Heart right ventricle (tissue), 16 donors: ENCODE results near the gene GINS1. TPM values are rescaled to one million over a fixed set of nuclear protein-coding genes. Genes with fewer than 3 reads are reported as not detected.

Source experiments
- ATAC-seq, 8 donors: fragments of 200-7000 bp; cut with Tn5 transposase; one replicate each; pipeline ENCODE4 v1.9.1; 2020; ENCODE audit warnings: mild to moderate bottlenecking in 8 of 8, moderate library complexity in 8 of 8, moderate number of reproducible peaks in 1 of 8
- DNase-seq, 2 donors: peaks; one replicate each; pipeline ENCODE4 v3.0.0-alpha.2; 2020
- H3K27ac ChIP-seq, 10 donors: fragments of 200-600 bp; sonication (generic) in 2 of 10; one replicate each; pipeline versions ENCODE4 v1.5.0 to v1.8.0; 2020 to 2022; ENCODE audit warnings: mild to moderate bottlenecking in 3 of 10
- H3K27me3 ChIP-seq, 7 donors: fragments of 200-600 bp; one replicate each; pipeline ENCODE4 v1.8.0; 2021 to 2022; ENCODE audit warnings: mild to moderate bottlenecking in 2 of 7
- H3K36me3 ChIP-seq, 9 donors: fragments of 200-600 bp; sonication (generic) in 1 of 9; one replicate each; pipeline versions ENCODE4 v1.5.0 to v1.8.0; 2020 to 2022; ENCODE audit warnings: mild to moderate bottlenecking in 2 of 9
- H3K4me1 ChIP-seq, 9 donors: fragments of 200-600 bp; sonication (generic) in 1 of 9; one replicate each; pipeline versions ENCODE4 v1.5.0 to v1.8.0; 2020 to 2022; ENCODE audit warnings: mild to moderate bottlenecking in 4 of 9
- H3K4me3 ChIP-seq, 10 donors: fragments of 200-600 bp; sonication (generic) in 2 of 10; one replicate each; pipeline versions ENCODE4 v1.5.0 to v1.8.0; 2020 to 2022; ENCODE audit warnings: mild to moderate bottlenecking in 7 of 10, moderate library complexity in 2 of 10
- H3K9me3 ChIP-seq, 11 donors: fragments of 200-600 bp in 10 of 11; sonication (generic) in 2 of 11; one replicate each; pipeline versions ENCODE4 v1.5.0 to v1.8.0; 2013 to 2022; ENCODE audit warnings: mild to moderate bottlenecking in 2 of 11, control low read depth in 1 of 11, moderate library complexity in 1 of 11
- CTCF ChIP-seq, 9 donors: fragments of 200-600 bp; sonication (generic) in 2 of 9; IDR thresholded peaks; one replicate each; pipeline versions ENCODE4 v1.5.0 to v1.8.0; 2021 to 2022; ENCODE audit warnings: antibody characterized with exemption in 9 of 9, mild to moderate bottlenecking in 5 of 9, moderate library complexity in 1 of 9
- WGBS, 2 donors: extraction: QIAGEN DNeasy Blood & Tissue Kit; methylation state at CpG; one replicate each; pipeline ENCODE4 v1.1.7; 2013; ENCODE audit warnings: inconsistent platforms in 1 of 2; 5-methylcytosine and 5-hydroxymethylcytosine counted together
- intact Hi-C, 10 donors: fragments of 100-400 bp; cut with DNase I; formaldehyde crosslinking; loops; one replicate each; pipeline versions ENCODE4 v1.11.1 to v1.14.2; 2022
- polyA plus RNA-seq, 2 donors: library from polyadenylated mRNA; stranded (reverse); fragments of 200-250 nt; gene quantifications; one replicate each; pipeline ENCODE4 v1.2.3, GENCODE V29; 2013
- total RNA-seq, 10 donors: library from RNA; stranded (reverse); fragmentation: NEBNext Ultra II Directional in 3 of 10; extraction: Animal tissue kit (Norgen Biotek cat#: 25700) in 3 of 10; gene quantifications; one replicate each; pipeline versions ENCODE4 v1.2.1 to v1.2.4, GENCODE V29; 2021 to 2023
- donor health status: Arrhythmogenic right ventricular cardiomyopathy.
- donor health status: ischemic (EF 13 %, LVEDD 7.1; RV severe dilation, severe dysfunction).
- donor health status: healthy with polysubstance abuse.
- donor health status: DM: no; HTN: yes; CAD: no.
- donor health status: DM: no; HTN: no; CAD: no.
- donor health status: ischemic (EF 25% LVEDD 6.9; RV normal size, moderate dysfunction).
- donor health status: ischemic (EF 25% LVEDD 5.7; RV mildly dilated, moderate dysfunction).
- donor health status: healthy.
- donor health status: DM: yes; HTN: yes; CAD: no.
- donor health status: Ischemic cardiomyopathy.
- donor health status: ischemic (EF 35%, LVEDD 5.7; RV mildly dilated, moderate dysfunction).
- donor health status: nonischemic (EF 11% LVEDD 7.7; RV severe dilation, severe dysfunction).
- donor health status: DM: yes; HTN: yes; CAD: no.
- donor health status: PGD.
- donor health status: ischemic (EF 29% LVEDD 5.4; RV normal size, mild dysfunction).
- donor health status: nonischemic (EF 23%, LVEDD 6.1; RV moderate dilation, normal function).

Gene GINS1
- total and polyA plus RNA-seq, 12 donors, result 0.19 to 1.6 (median 0.54) TPM

GRCh38 chr20:25439328-25439727 lies 31.9 kb downstream of the GINS1 start:
- TF ChIP-seq CTCF (IDR thresholded peaks at IDR 0.05), result no peak
- ATAC-seq (no peak), DNase-seq (no peak)
- no peaks in the 10 kb centered on the region for H3K9me3 ChIP-seq
- H3K4me3 ChIP-seq, result no peak overlapping the region
- intact Hi-C loops, result no loop called here
- peaks cover 0 to 12% (median 3%) of the 10 kb centered on the region in 9 donors for H3K4me1 ChIP-seq
- peaks cover 0 to 5% (median 0%) of the 10 kb centered on the region in 9 donors for H3K36me3 ChIP-seq
- H3K27ac ChIP-seq, result no peak overlapping the region
- WGBS, 2 donors, result 90 to 92% methylated on average over 3 of the region's 3 CpGs
- no peaks in the 10 kb centered on the region for H3K27me3 ChIP-seq

- H3K4me1 ChIP-seq, result no peaks in the 10 kb centered on the region
- DNase-seq, result no peak
- intact Hi-C loops, result no loop called here
- no peak overlapping the region for H3K27ac ChIP-seq
- peaks cover 0 to 5% (median 0%) of the 10 kb centered on the region in 9 donors for H3K36me3 ChIP-seq
- no peaks in the 10 kb centered on the region for H3K9me3 ChIP-seq
- ATAC-seq, result no peak
- 94 to 97% methylated on average over 4 of the region's 4 CpGs for WGBS, 2 donors
- no peak for TF ChIP-seq CTCF (IDR thresholded peaks at IDR 0.05)
- no peaks in the 10 kb centered on the region for H3K27me3 ChIP-seq
- no peak overlapping the region for H3K4me3 ChIP-seq
Measured at GRCh38 chr20:25444556-25444955, 37.1 kb downstream of the GINS1 start.

GRCh38 chr20:25447671-25448070 lies 40.2 kb downstream of the GINS1 start:
- no peak overlapping the region for H3K27ac ChIP-seq
- 88 to 96% methylated on average over 6 of the region's 6 CpGs for WGBS, 2 donors
- H3K4me3 ChIP-seq, result no peak overlapping the region
- H3K9me3 ChIP-seq, result no peaks in the 10 kb centered on the region
- DNase-seq (no peak), ATAC-seq (no peak)
- H3K36me3 ChIP-seq, result no peaks in the 10 kb centered on the region
- peaks cover 0 to 2% (median 0%) of the 10 kb centered on the region in 9 donors for H3K4me1 ChIP-seq
- intact Hi-C loops, result no loop called here
- H3K27me3 ChIP-seq, result no peaks in the 10 kb centered on the region
- no peak for TF ChIP-seq CTCF (IDR thresholded peaks at IDR 0.05)

GRCh38 chr20:25452333-25452732 lies 44.9 kb downstream of the GINS1 start:
- peaks cover 0 to 25% (median 0%) of the 10 kb centered on the region in 9 donors for H3K36me3 ChIP-seq
- WGBS, 2 donors, result 56 to 61% methylated on average over 6 of the region's 6 CpGs

More at GRCh38 chr20:25452333-25452732, 44.9 kb downstream of the GINS1 start:
- no peaks in the 10 kb centered on the region for H3K27me3 ChIP-seq
- H3K4me1 ChIP-seq, result peaks cover 0 to 10% (median 0%) of the 10 kb centered on the region in 9 donors
- H3K27ac ChIP-seq, result no peak overlapping the region
- no peak for ATAC-seq
- no peak for DNase-seq
- no peaks in the 10 kb centered on the region for H3K9me3 ChIP-seq
- TF ChIP-seq CTCF (IDR thresholded peaks at IDR 0.05), result no peak
- no peak overlapping the region for H3K4me3 ChIP-seq
- intact Hi-C loops, result loop anchor here in 1 of 10 donors (10.0 kb wide), 1 partner anchor 62 kb away; no protein-coding TSS in a partner anchor
